Erythroblast (primary cell): ENCODE measurements around the gene KCNQ2.

Source experiments
- GATA1 ChIP-seq: IDR thresholded peaks from 2 replicates; pipeline ENCODE4 v1.6.1; 2011; ENCODE audit warnings: low read depth, mild to moderate bottlenecking, control low read depth, low read length, moderate library complexity
- POLR2A ChIP-seq: IDR thresholded peaks from 2 replicates; pipeline ENCODE4 v1.6.1; 2011; ENCODE audit warnings: mild to moderate bottlenecking, low read length

- TF ChIP-seq POLR2A (no peak), GATA1 (no peak)
Observed at GRCh38 chr20:63381781-63382431, 90.5 kb downstream of the KCNQ2 start.
